GM12864 (cell line): ENCODE data around the gene TENT4B.

Source experiments
- DNase-seq: peaks from one replicate; pipeline ENCODE4 v3.0.0-alpha.2; 2011; ENCODE audit warnings: low read depth
- H3K4me3 ChIP-seq: 2 replicates; pipeline ENCODE4 v1.5.1; 2011; ENCODE audit warnings: mild to moderate bottlenecking, low read depth, low read length, control low read depth
- CTCF ChIP-seq: IDR thresholded peaks from 2 replicates; pipeline ENCODE4 v1.5.1; 2011; ENCODE audit warnings: low read depth, mild to moderate bottlenecking, moderate library complexity, low read length, control low read depth, inconsistent platforms; ENCODE audit errors: missing control alignments

The TENT4B gene

GRCh38 chr16:50152807-50153595, at the start of gene TENT4B:
TENT4B (plus strand) TSS chr16:50153306; CDS start chr16:50153622, 316 bp downstream.
- DNase-seq, result peak; percentile 60
- TF ChIP-seq CTCF, result no peak
- H3K4me3 ChIP-seq, result peak within 1 kb of the TSS; percentile 70

- TF ChIP-seq CTCF, result no peak
- no peak for DNase-seq
- H3K4me3 ChIP-seq, result no peak overlapping the region
These were observed 49.3 kb upstream of the TENT4B start for GRCh38 chr16:50103764-50104163.

GRCh38 chr16:50114357-50115129, 38.6 kb upstream of the TENT4B start:
- TF ChIP-seq CTCF, result no peak
- H3K4me3 ChIP-seq, result no peak overlapping the region
- DNase-seq, result no peak

GRCh38 chr16:50120711-50121110, 32.4 kb upstream of the TENT4B start:
- no peak overlapping the region for H3K4me3 ChIP-seq
- no peak for TF ChIP-seq CTCF
- no peak for DNase-seq

GRCh38 chr16:50121278-50121677, 31.8 kb upstream of the TENT4B start:
- DNase-seq, result peak; percentile 49
- no peak overlapping the region; the same call in 1 of the 2 replicates for H3K4me3 ChIP-seq
- no peak for TF ChIP-seq CTCF

- H3K4me3 ChIP-seq, result peak overlapping the region; percentile 9; the same call in 1 of the 2 replicates
- no peak for TF ChIP-seq CTCF
- peak; percentile 65 for DNase-seq
These were observed 31.2 kb upstream of the TENT4B start for GRCh38 chr16:50121721-50122445.
